Measurements from ENCODE around the gene NR4A2. TPM values are rescaled to one million over a fixed set of nuclear protein-coding genes. Genes with fewer than 3 reads are reported as not detected.

The NR4A2 gene
- total RNA-seq, 2 donors from 2014 or later = 9.7 to 134 TPM

DNA sequence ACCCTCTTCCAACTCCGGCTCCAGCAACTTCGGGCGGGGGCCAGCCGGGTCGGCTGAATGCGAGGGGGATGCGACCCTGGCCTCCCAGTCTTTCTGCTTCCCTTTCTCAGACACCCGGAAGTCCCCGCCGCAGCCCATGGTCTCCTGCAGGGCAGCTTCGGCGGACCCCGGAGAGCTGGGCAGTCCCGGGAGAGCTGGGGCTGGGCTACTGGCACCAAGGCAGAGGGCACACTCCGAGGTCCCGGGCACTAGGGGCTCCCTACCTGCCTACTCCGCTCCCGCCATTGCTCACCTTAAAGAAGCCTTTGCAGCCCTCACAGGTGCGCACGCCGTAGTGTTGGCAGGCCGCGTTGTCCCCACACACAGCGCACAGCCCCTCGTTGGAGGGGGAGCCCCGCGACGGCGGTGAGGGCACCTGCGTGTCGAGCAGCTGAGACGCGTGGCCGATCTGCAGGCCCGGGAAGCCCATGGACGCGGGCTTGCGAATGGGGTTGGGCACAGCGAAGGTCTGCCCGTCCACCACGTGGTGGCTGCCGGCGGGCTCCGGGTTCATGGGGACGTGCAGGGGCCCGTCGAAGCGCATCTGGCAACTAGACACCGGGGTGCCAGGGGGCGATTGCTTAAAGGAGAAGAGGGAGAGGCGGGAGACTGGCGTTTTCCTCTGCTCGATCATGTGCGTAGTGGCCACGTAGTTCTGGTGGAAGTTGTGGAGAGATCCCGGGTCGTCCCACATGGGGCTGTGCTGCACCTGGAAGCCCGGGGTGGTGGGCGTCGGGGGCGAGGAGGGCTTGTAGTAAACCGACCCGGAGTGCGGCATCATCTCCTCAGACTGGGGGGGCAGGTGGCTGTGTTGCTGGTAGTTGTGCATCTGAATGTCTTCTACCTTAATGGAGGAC lies 3.2 kb downstream of the NR4A2 start:
- peaks cover 44 to 71% of the 10 kb centered on the region in 2 donors for H3K36me3 Mint-ChIP-seq
- DNase-seq (ENCODE audit: low spot score in 2 of 2) (peak in 1 of 2 donors; percentile 11), ATAC-seq (no peak)
- H3K9me3 Mint-ChIP-seq = no peaks in the 10 kb centered on the region
- peak overlapping the region; percentile 67 to 97 for H3K27ac Mint-ChIP-seq

GRCh38 chr2:156327835-156328695 lies 4.5 kb downstream of the NR4A2 start:
- Mint-ChIP-seq H3K9me3 (no peaks in the 10 kb centered on the region), H3K36me3 (peaks cover 57 to 71% of the 10 kb centered on the region in 2 donors), H3K27ac (peak overlapping the region in 1 of 2 donors; percentile 97)
- ATAC-seq = no peak
- DNase-seq (ENCODE audit: low spot score in 2 of 2) = no peak

DNA sequence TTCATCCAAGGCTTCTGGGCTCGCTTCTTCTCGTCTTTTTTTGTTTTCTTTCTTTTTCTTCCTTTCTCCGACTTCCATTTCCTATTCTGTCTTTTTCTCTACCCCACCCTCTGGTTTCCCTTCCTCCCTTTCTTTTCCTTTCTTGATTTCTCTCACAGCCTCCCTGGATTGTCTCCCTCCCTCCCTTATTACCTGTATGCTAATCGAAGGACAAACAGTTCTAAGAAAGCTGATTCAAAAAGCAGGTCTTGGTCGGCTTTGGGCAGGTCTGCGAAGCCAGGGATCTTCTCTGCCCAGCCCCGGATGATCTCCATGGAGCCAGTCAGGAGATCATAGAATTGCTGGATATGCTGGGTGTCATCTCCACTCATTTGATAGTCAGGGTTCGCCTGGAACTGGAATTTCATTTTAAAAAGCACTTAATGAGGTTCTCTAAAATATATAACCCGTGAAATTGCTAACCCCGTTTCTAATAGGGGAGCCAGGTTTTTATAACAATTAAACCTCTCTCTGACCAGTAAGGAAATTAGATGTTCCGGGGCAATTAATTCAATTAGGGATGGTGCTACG lies 5.9 kb downstream of the NR4A2 start:
- ATAC-seq = no peak
- H3K27ac Mint-ChIP-seq = peak overlapping the region in 1 of 2 donors; percentile 97

GRCh38 chr2:156325688-156326525 lies 6.6 kb downstream of the NR4A2 start:
- Mint-ChIP-seq H3K27ac (peak overlapping the region in 1 of 2 donors; percentile 97), H3K36me3 (peaks cover 64 to 71% of the 10 kb centered on the region in 2 donors), H3K9me3 (no peaks in the 10 kb centered on the region)
- ATAC-seq (no peak), DNase-seq (ENCODE audit: low spot score in 2 of 2) (no peak)

More for the DNA sequence above, 5.9 kb downstream of the NR4A2 start:
- DNase-seq (ENCODE audit: low spot score in 2 of 2) = no peak
- H3K36me3 Mint-ChIP-seq = peaks cover 67 to 68% of the 10 kb centered on the region in 2 donors
- no peaks in the 10 kb centered on the region for H3K9me3 Mint-ChIP-seq

GRCh38 chr2:156323754-156324153 lies 8.8 kb downstream of the NR4A2 start:
- Mint-ChIP-seq H3K27ac (no peak overlapping the region), H3K9me3 (no peaks in the 10 kb centered on the region), H3K36me3 (peaks cover 50 to 51% of the 10 kb centered on the region in 2 donors)
- DNase-seq (ENCODE audit: low spot score in 2 of 2) (no peak), ATAC-seq (no peak)

- DNase-seq (ENCODE audit: low spot score in 2 of 2) (no peak), ATAC-seq (no peak)
- H3K36me3 Mint-ChIP-seq = peaks cover 41 to 42% of the 10 kb centered on the region in 2 donors
- H3K9me3 Mint-ChIP-seq = no peaks in the 10 kb centered on the region
- no peak overlapping the region for H3K27ac Mint-ChIP-seq
Measured at GRCh38 chr2:156322686-156323231, 9.8 kb downstream of the NR4A2 start.

DNA sequence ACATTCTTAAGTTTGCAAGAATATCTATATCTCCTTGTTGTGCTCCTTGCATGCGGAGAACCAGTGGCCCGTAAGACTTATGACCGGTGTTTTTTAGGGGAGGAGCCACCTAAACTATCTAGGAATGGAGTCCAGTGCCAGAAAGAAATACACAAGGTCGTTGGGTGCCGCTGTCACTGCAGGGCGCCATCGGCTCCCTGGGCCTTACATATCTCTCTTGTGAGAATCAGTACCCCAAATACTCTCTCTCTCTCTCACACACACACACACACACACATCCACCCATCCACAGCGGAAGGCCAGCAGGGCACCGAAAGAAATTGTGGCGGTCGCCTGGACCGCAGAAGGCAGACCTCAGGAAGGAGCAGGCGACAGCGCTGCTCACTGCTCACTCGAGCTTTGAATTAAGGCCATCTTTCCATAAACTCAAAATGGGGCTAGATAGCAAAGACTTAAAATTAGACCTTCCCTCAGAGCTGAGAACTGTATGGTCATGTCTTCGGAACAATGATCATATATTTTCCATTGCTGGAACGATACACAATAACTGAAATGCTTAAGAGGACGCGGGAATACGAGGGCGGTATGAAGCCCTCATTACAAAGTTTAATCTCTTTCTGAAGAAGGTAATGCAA lies 10.4 kb downstream of the NR4A2 start:
- Mint-ChIP-seq H3K27ac (no peak overlapping the region), H3K9me3 (no peaks in the 10 kb centered on the region), H3K36me3 (peaks cover 39 to 42% of the 10 kb centered on the region in 2 donors)
- DNase-seq (ENCODE audit: low spot score in 2 of 2) (peak in 1 of 2 donors; percentile 25), ATAC-seq (peak; percentile 34 to 67)

DNA sequence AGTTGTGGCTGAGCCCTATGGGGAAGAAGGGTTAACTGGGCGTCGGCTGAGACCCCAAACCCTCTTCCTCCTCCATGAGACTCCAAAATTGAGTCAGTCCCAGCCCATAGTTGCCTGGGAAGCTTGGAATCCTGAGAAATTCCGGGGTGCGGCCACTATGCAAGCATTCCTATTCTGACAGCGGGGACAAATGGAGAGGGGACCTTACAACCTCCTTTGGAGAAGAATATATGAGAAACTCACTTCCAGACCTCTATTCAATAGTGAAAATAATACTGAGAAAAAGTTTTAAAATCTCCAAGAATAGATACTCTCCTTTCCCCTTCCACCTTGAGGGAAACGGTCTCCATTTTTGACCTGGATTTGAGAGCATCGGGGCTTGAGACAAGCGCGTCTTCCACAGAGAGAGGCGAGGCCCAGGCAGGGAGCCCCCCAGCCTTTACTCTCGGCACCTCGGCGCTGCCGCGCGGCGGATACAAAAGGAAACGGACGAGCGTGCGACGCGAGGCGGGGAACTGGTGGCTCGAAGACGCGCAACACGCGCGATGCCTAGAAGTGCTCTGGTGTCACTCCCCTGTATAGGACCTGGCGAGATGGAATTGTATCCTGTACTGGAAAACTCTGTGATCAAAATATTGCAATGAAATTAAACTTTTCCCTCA lies 11.1 kb downstream of the NR4A2 start:
- peak in 1 of 2 donors; percentile 41 for DNase-seq (ENCODE audit: low spot score in 2 of 2)
- Mint-ChIP-seq H3K9me3 (no peaks in the 10 kb centered on the region), H3K27ac (no peak overlapping the region), H3K36me3 (peaks cover 31 to 42% of the 10 kb centered on the region in 2 donors)
- peak; percentile 19 to 55 for ATAC-seq

DNA sequence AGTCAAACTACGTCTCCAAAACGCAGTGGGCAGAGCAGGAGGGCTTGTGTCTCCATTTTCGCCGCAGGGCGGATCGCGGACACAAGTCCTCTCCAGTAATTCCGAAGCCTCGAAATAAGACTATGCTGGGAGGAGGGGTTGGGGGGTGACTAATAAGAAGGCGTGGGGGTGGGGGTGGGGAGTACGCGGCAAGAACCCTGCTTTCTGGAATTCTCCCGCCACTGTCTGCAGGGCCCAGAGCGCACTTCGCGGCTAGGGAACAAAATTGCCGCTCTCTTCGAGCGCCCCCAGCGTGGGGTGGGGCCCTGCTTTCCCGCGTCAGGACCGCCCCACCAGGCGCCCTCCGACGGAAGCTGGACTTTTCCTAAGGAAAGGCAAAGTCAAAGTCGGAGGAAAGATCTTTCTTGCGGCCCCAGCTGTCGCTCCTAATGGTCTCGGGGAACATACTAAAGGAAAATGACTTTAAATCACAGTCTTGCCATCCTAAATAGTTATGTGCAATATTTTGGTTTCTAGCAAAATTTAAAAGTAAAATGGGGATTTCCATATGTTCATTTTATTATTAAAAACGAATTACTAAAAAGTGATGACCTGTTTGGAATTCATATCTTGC lies 11.9 kb downstream of the NR4A2 start:
- DNase-seq (ENCODE audit: low spot score in 2 of 2) (peak in 1 of 2 donors; percentile 14), ATAC-seq (peak in 1 of 2 donors; percentile 17)

GRCh38 chr2:156319811-156320485 lies 12.6 kb downstream of the NR4A2 start:
- Mint-ChIP-seq H3K36me3 (peaks cover 19 to 30% of the 10 kb centered on the region in 2 donors), H3K27ac (no peak overlapping the region), H3K9me3 (no peaks in the 10 kb centered on the region)
- ATAC-seq = peak in 1 of 2 donors; percentile 34
- DNase-seq (ENCODE audit: low spot score in 2 of 2) = no peak

More for the DNA sequence above, 11.9 kb downstream of the NR4A2 start:
- no peak overlapping the region for H3K27ac Mint-ChIP-seq
- H3K9me3 Mint-ChIP-seq = no peaks in the 10 kb centered on the region
- H3K36me3 Mint-ChIP-seq = peaks cover 23 to 36% of the 10 kb centered on the region in 2 donors

- Mint-ChIP-seq H3K27ac (no peak overlapping the region), H3K36me3 (peaks cover 12 to 15% of the 10 kb centered on the region in 2 donors)
Measured at GRCh38 chr2:156317631-156318030, 14.9 kb downstream of the NR4A2 start.

DNA sequence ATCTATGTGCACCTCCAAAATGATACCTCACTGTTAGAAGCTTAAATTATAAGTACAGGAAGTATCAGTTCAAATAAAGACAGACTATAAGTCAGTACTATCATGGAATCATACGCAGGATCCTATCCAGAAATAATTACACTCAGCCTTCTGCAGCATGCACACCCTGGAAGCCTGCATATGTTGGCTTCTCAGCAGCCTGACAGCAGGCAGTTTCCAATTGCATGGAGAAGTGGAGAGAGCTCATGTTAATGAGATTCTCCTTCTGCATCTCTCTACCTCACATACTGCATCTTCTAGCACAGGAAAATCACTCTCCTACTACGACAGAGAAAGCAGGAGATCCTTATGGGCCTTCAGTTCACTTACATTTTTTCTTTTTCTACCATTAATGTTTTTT lies 20.5 kb downstream of the NR4A2 start:
- H3K9me3 Mint-ChIP-seq = no peaks in the 10 kb centered on the region
- H3K27ac Mint-ChIP-seq = no peak overlapping the region
- ATAC-seq = no peak

More at GRCh38 chr2:156317631-156318030, 14.9 kb downstream of the NR4A2 start:
- no peak for DNase-seq (ENCODE audit: low spot score in 2 of 2)
- no peaks in the 10 kb centered on the region for H3K9me3 Mint-ChIP-seq
- ATAC-seq = no peak

GRCh38 chr2:156310773-156311172 lies 21.7 kb downstream of the NR4A2 start:
- no peak overlapping the region for H3K27ac Mint-ChIP-seq
- DNase-seq (ENCODE audit: low spot score in 2 of 2) (no peak), ATAC-seq (no peak)
- H3K9me3 Mint-ChIP-seq = no peaks in the 10 kb centered on the region
- H3K36me3 Mint-ChIP-seq = no peaks in the 10 kb centered on the region

More for the DNA sequence above, 20.5 kb downstream of the NR4A2 start:
- no peaks in the 10 kb centered on the region for H3K36me3 Mint-ChIP-seq
- DNase-seq (ENCODE audit: low spot score in 2 of 2) = no peak

DNA sequence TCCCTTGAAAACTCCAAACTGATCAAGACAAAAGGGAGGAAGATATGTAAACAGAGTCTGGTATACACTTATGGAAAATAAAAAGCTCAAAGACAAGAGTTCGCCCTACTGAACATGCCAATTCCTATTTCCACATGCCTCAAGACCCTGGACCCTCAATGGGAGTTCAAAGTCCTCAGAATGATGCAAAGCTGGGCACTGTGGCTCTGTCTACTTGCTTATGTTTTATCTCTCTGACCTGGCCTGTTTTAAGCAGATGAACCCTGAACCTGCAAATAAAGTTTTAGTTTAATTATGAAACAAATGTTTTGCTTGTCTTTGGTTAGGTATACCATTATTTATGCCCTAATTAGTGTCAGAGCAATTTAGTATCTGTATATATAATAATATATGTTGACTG lies 22.6 kb downstream of the NR4A2 start:
- ATAC-seq = no peak

More for the DNA sequence above, 22.6 kb downstream of the NR4A2 start:
- Mint-ChIP-seq H3K27ac (no peak overlapping the region), H3K36me3 (no peaks in the 10 kb centered on the region), H3K9me3 (no peaks in the 10 kb centered on the region)
- DNase-seq (ENCODE audit: low spot score in 2 of 2) = no peak

Data from activated naive CD4-positive, alpha-beta T cell treated with anti-CD3 and anti-CD28 coated beads, Interleukin-2, amount 50 U/mL, for 72 hours (primary cell).